ENCODE results near the gene LPAR2. TPM values are rescaled to one million over a fixed set of nuclear protein-coding genes. Genes with fewer than 3 reads are reported as not detected.
A peak's percentile ranks its signal among the peaks of the same experiment; 100 is the strongest.
"Not testable (repeated sequence)": the region's sequence is repeated elsewhere in the genome, so short reads cannot be mapped to it uniquely, and the experiment has no call there.

Gene LPAR2
- total and polyA plus RNA-seq, 2 donors (not counting 1 experiment from before 2014, with no cell fraction given), result 0.81 to 1.5 TPM

DNA sequence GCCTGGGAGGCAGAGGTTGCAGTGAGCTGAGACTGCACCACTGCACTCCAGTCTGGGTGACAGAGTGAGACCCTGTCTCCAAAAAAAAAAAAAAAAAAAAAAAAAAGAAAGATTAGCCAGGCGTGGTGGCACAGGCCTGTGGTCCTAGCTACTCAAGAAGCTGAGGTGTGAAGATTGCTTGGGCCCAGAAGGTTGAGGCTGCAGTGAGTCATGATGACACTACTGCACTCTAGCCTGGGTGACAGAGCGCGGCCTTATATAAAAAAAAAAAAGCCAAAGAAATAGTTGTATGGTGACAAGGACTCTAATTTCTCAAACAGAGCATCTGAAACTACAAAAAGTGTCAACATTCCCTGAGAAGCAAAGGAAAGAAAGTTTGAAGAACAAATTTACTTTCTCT lies 12.9 kb downstream of the LPAR2 start:
- Histone ChIP-seq H3K4me1 (ENCODE audit: control insufficient read depth, extremely low read depth, insufficient read depth, low read length) (no peaks in the 10 kb centered on the region), H3K27ac (ENCODE audit: insufficient read depth, low read length) (no peak overlapping the region), H2AFZ (ENCODE audit: low read length) (no peak overlapping the region), H3K36me3 (ENCODE audit: control insufficient read depth, insufficient read depth, low read length) (no peaks in the 10 kb centered on the region), H3K27me3 (ENCODE audit: control insufficient read depth, insufficient read depth, low read length) (no peaks in the 10 kb centered on the region), H3K4me3 (replicated peaks in 1 of 4; ENCODE audit: control extremely low read depth in 1 of 4, insufficient read depth in 1 of 4, low read depth in 3 of 4, low read length in 4 of 4) (no peak overlapping the region), H4K20me1 (ENCODE audit: control insufficient read depth, extremely low read depth, insufficient read depth, low read length) (no peaks in the 10 kb centered on the region), H3K9ac (ENCODE audit: insufficient read depth, low read length) (no peak overlapping the region), H3K79me2 (ENCODE audit: control insufficient read depth, insufficient read depth, low read length) (no peaks in the 10 kb centered on the region), H3K9me3 (ENCODE audit: control insufficient read depth, insufficient read depth, low read depth, low read length) (no peaks in the 10 kb centered on the region), H3K4me2 (ENCODE audit: extremely low read depth, insufficient read depth, low read length) (no peak overlapping the region)
- DNase-seq (ENCODE audit: low read depth in 2 of 2), result peak in 1 of 2 donors; percentile 45
- TF ChIP-seq CTCF (conservative IDR thresholded peaks at IDR 0.05 in 1 of 2, IDR thresholded peaks at IDR 0.05 in 1 of 2; ENCODE audit: low read depth in 1 of 2, low read length in 2 of 2), result no peak
- no peak for TF ChIP-seq EZH2 (IDR thresholded peaks at IDR 0.05; ENCODE audit: low read length, missing control alignments)

GRCh38 chr19:19613506-19613905 lies 14.5 kb downstream of the LPAR2 start:
- H3K4me2 ChIP-seq (ENCODE audit: extremely low read depth, insufficient read depth, low read length), result no peak overlapping the region
- peak in 1 of 2 donors; percentile 29 for DNase-seq (ENCODE audit: low read depth in 2 of 2)
- H3K9ac ChIP-seq (ENCODE audit: insufficient read depth, low read length), result no peak overlapping the region
- no peaks in the 10 kb centered on the region for H3K79me2 ChIP-seq (ENCODE audit: control insufficient read depth, insufficient read depth, low read length)
- H3K27me3 ChIP-seq (ENCODE audit: control insufficient read depth, insufficient read depth, low read length), result no peaks in the 10 kb centered on the region
- no peak overlapping the region for H2AFZ ChIP-seq (ENCODE audit: low read length)
- H3K4me1 ChIP-seq (ENCODE audit: control insufficient read depth, extremely low read depth, insufficient read depth, low read length), result no peaks in the 10 kb centered on the region
- no peak overlapping the region for H3K4me3 ChIP-seq (replicated peaks in 1 of 4; ENCODE audit: control extremely low read depth in 1 of 4, insufficient read depth in 1 of 4, low read depth in 3 of 4, low read length in 4 of 4)
- H3K36me3 ChIP-seq (ENCODE audit: control insufficient read depth, insufficient read depth, low read length), result no peaks in the 10 kb centered on the region
- no peaks in the 10 kb centered on the region for H4K20me1 ChIP-seq (ENCODE audit: control insufficient read depth, extremely low read depth, insufficient read depth, low read length)
- TF ChIP-seq EZH2 (IDR thresholded peaks at IDR 0.05; ENCODE audit: low read length, missing control alignments), result no peak
- no peak for TF ChIP-seq CTCF (conservative IDR thresholded peaks at IDR 0.05 in 1 of 2, IDR thresholded peaks at IDR 0.05 in 1 of 2; ENCODE audit: low read depth in 1 of 2, low read length in 2 of 2)
- no peak overlapping the region for H3K27ac ChIP-seq (ENCODE audit: insufficient read depth, low read length)
- no peaks in the 10 kb centered on the region for H3K9me3 ChIP-seq (ENCODE audit: control insufficient read depth, insufficient read depth, low read depth, low read length)

GRCh38 chr19:19610376-19611202 lies 17.4 kb downstream of the LPAR2 start:
- Histone ChIP-seq H3K4me2 (ENCODE audit: extremely low read depth, insufficient read depth, low read length) (no peak overlapping the region), H3K4me3 (replicated peaks in 1 of 4; ENCODE audit: control extremely low read depth in 1 of 4, insufficient read depth in 1 of 4, low read depth in 3 of 4, low read length in 4 of 4) (no peak overlapping the region), H3K9ac (ENCODE audit: insufficient read depth, low read length) (no peak overlapping the region), H3K27me3 (ENCODE audit: control insufficient read depth, insufficient read depth, low read length) (no peaks in the 10 kb centered on the region), H3K4me1 (ENCODE audit: control insufficient read depth, extremely low read depth, insufficient read depth, low read length) (no peaks in the 10 kb centered on the region), H2AFZ (ENCODE audit: low read length) (no peak overlapping the region), H4K20me1 (ENCODE audit: control insufficient read depth, extremely low read depth, insufficient read depth, low read length) (no peaks in the 10 kb centered on the region), H3K36me3 (ENCODE audit: control insufficient read depth, insufficient read depth, low read length) (no peaks in the 10 kb centered on the region), H3K9me3 (ENCODE audit: control insufficient read depth, insufficient read depth, low read depth, low read length) (no peaks in the 10 kb centered on the region), H3K27ac (ENCODE audit: insufficient read depth, low read length) (no peak overlapping the region), H3K79me2 (ENCODE audit: control insufficient read depth, insufficient read depth, low read length) (no peaks in the 10 kb centered on the region)
- peak in 1 of 2 donors; percentile 22 for DNase-seq (ENCODE audit: low read depth in 2 of 2)
- no peak for TF ChIP-seq CTCF (conservative IDR thresholded peaks at IDR 0.05 in 1 of 2, IDR thresholded peaks at IDR 0.05 in 1 of 2; ENCODE audit: low read depth in 1 of 2, low read length in 2 of 2)
- no peak for TF ChIP-seq EZH2 (IDR thresholded peaks at IDR 0.05; ENCODE audit: low read length, missing control alignments)

DNA sequence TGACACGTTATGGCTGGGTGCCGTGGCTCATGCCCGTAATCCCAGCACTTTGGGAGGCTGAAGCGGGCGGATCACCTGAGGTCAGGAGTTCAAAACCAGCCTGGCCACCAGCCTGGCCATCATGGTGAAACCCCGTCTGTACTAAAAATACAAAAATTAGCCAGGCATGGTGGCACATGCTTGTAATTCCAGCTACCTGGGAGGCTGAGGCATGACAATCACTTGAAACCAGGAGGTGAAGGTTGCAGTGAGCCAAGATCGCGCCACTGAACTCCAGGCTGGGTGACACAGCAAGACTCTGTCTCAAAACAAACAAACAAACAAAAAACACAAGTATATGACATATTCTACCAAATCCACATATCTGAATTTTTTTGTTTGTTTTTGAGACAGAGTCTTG lies 21.3 kb downstream of the LPAR2 start:
- H3K4me3 ChIP-seq (replicated peaks in 1 of 4; ENCODE audit: control extremely low read depth in 1 of 4, insufficient read depth in 1 of 4, low read depth in 3 of 4, low read length in 4 of 4); H3K27me3 ChIP-seq (ENCODE audit: control insufficient read depth, insufficient read depth, low read length); H3K9ac ChIP-seq (ENCODE audit: insufficient read depth, low read length); H3K4me1 ChIP-seq (ENCODE audit: control insufficient read depth, extremely low read depth, insufficient read depth, low read length); H3K4me2 ChIP-seq (ENCODE audit: extremely low read depth, insufficient read depth, low read length); H2AFZ ChIP-seq (ENCODE audit: low read length); H3K36me3 ChIP-seq (ENCODE audit: control insufficient read depth, insufficient read depth, low read length); H3K9me3 ChIP-seq (ENCODE audit: control insufficient read depth, insufficient read depth, low read depth, low read length); H4K20me1 ChIP-seq (ENCODE audit: control insufficient read depth, extremely low read depth, insufficient read depth, low read length); H3K79me2 ChIP-seq (ENCODE audit: control insufficient read depth, insufficient read depth, low read length); DNase-seq (ENCODE audit: low read depth in 2 of 2); H3K27ac ChIP-seq (ENCODE audit: insufficient read depth, low read length): not testable (repeated sequence)
